ENCODE data around the gene CDKN1A.
A peak's percentile ranks its signal among the peaks of the same experiment; 100 is the strongest.

- TF ChIP-seq CTCF (IDR thresholded peaks at IDR 0.05) (no peak), EP300 (IDR thresholded peaks at IDR 0.05) (peak; percentile 88)
Measured at GRCh38 chr6:36679043-36679833, 724 bp downstream of the CDKN1A start.

Measured in ovary (tissue), 3 donors.